ENCODE results near the gene HS6ST3.

DNA sequence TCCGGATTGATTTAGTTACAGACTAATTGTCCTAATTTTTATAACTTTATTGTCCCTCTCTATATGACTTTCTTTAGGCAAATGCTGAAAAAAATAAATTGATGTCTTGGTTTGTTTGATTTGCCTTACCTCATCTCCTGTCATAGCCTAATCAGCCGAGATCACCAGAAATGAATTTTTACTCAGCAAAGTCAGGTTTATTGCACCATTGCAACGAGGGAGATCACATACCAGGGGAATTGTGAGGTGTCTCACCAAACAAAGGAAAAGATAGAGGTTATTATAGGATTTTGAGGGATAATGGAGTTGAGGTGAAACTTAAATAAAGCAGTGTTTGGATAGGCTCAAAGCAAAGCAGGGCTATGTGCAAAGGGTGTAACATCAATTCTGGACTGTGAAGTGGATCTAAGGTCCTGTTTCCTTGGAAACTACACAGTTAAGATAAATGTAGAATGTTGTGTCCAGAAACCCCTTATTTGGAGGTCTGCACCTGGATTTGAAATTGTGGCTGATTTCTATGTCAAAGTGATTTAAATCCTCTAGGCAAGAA, 531.8 kb downstream of the HS6ST3 start:
- TF ChIP-seq, protein P1, sequence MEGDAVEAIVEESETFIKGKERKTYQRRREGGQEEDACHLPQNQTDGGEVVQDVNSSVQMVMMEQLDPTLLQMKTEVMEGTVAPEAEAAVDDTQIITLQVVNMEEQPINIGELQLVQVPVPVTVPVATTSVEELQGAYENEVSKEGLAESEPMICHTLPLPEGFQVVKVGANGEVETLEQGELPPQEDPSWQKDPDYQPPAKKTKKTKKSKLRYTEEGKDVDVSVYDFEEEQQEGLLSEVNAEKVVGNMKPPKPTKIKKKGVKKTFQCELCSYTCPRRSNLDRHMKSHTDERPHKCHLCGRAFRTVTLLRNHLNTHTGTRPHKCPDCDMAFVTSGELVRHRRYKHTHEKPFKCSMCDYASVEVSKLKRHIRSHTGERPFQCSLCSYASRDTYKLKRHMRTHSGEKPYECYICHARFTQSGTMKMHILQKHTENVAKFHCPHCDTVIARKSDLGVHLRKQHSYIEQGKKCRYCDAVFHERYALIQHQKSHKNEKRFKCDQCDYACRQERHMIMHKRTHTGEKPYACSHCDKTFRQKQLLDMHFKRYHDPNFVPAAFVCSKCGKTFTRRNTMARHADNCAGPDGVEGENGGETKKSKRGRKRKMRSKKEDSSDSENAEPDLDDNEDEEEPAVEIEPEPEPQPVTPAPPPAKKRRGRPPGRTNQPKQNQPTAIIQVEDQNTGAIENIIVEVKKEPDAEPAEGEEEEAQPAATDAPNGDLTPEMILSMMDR (IDR thresholded peaks at IDR 0.05), result no peak
- TF ChIP-seq POLR2AphosphoS5 (IDR thresholded peaks at IDR 0.05) (no peak), POLR2A (IDR thresholded peaks at IDR 0.05) (no peak), EP300 (IDR thresholded peaks at IDR 0.05) (no peak)
